Hepatic stellate cell (primary cell): ENCODE data around the gene PDGFRB.
"Not testable (repeated sequence)": the region's sequence is repeated elsewhere in the genome, so short reads cannot be mapped to it uniquely, and the experiment has no call there.

Experiments
- DNase-seq: peaks from one replicate; pipeline ENCODE4 v3.0.0; 2011; ENCODE audit warnings: low spot score

The PDGFRB gene

GRCh38 chr5:150114102-150114641, 41.5 kb downstream of the PDGFRB start:
- DNase-seq, result peak; percentile 9

- peak; percentile 57 for DNase-seq
These were observed 42.4 kb downstream of the PDGFRB start for GRCh38 chr5:150113047-150113744.

DNA sequence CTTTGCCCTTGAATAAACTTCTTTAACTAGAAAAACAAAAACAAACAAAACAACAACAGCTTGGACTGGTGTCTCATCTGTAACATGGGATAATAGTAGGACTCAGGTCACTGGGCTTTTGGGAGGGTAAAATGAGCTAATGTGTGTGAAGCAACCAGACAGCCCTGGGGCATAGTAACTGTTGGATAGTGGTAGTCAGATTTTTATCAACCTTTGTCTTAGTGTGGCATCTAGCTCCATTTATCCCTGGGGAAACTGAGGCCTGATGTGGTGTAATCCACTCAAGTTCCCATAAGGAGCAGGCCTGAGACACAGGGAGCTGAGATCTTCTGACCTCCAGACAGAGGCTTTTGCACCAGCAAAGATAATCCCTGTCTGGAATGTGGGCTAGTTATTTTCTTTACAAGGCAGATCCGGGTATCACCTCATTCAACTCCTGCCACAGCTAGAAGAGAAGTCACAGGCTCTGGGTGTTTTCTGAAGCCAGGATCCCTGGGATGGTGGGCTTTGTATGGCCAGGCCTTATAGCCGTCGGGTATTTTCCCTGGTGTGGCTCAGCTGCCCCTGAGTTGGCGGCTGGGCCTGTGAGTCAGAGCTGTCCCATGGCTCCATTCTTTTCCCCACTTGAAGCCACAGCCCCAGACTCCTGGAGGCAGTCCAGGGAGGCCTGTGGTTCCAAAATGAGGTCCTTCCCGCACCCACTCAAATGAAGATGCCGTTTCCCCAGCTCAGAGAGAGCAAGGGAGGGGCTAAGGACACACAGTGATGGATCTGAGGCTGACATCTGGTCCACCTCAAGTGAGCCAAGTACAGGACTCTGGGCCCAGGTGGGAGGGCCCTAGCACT, 43.2 kb downstream of the PDGFRB start:
- peak; percentile 94 for DNase-seq

DNA sequence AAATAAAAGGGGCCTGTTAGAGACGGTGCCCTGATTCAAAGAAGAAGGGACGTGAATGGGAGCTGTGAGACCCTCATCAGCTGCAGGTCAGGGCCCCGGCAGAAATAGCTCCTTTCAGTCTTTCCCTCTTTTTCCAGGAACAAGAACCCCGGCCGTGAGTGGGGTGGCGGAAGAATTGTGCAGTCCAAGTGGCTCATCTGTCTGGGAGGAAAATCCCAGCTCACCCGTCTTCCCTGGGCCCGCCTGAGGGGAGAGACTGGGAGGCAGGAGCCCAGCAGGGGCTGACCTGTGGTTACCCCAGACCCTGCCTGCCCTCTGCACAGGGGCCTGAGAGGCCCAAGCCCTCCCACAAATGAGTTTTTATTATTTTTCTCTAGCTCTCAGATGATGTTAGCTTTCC, 44.5 kb downstream of the PDGFRB start:
- DNase-seq, result no peak

DNA sequence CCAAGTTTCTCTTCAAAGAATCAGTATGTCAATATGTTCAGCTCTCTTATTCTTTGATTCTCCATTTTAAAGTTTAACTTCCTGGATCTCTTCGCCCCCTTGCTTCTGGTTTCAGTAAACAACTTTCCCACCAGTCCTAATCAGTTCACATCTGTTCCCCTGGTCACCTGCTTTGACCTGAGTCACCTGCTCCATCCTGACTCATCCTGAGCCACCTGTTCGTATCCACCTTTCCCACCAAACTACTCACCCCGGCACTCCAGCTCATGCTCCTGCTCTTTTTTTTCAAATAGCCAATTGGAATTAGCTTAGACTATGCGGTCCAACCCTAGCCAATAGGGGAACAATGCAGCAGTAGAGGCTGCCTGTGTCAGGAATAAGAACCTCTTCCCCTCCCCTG, 45.7 kb downstream of the PDGFRB start:
- no peak for DNase-seq

- DNase-seq, result no peak
These were observed 46.7 kb downstream of the PDGFRB start for GRCh38 chr5:150108711-150109514.

GRCh38 chr5:150107909-150108447, 47.7 kb downstream of the PDGFRB start:
- DNase-seq, result no peak

- no peak for DNase-seq
These were observed 48.8 kb downstream of the PDGFRB start for GRCh38 chr5:150106674-150107426.

DNA sequence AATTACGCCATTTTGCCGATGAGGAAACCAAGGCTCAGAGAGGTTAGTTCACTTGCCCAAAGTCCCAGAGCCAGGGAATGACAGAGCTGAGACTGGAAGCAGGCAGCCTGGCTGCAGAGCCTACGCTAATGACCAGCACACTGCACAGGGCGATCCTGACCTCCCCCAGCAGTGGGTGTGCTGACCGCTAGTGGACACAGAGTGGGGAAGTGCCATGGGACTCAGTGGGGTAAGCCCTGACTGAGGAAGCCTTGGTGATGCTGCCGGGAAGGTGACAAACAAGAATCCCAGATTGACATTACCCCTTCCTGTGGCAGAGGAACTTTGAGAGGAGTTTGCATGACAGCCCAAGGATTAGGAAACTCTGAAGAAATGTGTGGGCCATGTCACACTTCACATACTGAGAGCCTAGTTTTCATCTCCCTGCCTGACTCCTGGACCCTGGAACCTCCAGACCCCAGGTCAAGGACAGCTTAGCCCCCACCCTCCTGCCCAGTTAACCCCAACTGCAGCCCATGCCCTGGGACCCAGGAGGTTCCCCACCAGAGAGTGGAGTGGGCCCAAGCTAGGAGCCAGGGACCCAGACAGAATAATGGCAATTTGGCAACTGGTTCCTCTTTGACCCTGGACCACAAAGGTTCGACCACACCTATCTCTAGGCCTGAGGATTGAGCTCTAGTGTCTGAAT, 49.6 kb downstream of the PDGFRB start:
- DNase-seq, result no peak

- no peak for DNase-seq
These were observed 51.1 kb downstream of the PDGFRB start for GRCh38 chr5:150104550-150104870.

GRCh38 chr5:150103678-150104549, 51.7 kb downstream of the PDGFRB start:
- no peak for DNase-seq

DNA sequence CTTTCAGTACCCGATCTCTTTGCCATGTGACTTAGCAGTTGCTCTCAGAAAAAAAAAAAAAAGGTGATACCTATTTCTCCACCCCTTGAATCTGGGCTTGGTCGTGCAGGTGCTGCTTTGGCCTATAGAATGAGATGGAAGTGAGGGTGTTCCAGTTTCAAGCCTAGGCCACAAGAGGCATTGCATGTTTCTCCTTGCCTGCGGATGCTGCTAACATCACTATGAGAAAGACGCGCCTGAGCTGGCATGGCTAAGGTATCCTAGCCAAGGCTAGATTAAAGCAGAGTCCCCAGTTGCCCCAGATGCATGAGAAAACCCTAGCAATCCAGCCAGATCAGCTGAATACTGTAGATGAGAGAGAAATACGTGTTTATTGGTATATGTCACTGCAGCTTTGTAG, 54.6 kb downstream of the PDGFRB start:
- no peak for DNase-seq

GRCh38 chr5:150097152-150097551, 58.5 kb downstream of the PDGFRB start:
- no peak for DNase-seq

DNA sequence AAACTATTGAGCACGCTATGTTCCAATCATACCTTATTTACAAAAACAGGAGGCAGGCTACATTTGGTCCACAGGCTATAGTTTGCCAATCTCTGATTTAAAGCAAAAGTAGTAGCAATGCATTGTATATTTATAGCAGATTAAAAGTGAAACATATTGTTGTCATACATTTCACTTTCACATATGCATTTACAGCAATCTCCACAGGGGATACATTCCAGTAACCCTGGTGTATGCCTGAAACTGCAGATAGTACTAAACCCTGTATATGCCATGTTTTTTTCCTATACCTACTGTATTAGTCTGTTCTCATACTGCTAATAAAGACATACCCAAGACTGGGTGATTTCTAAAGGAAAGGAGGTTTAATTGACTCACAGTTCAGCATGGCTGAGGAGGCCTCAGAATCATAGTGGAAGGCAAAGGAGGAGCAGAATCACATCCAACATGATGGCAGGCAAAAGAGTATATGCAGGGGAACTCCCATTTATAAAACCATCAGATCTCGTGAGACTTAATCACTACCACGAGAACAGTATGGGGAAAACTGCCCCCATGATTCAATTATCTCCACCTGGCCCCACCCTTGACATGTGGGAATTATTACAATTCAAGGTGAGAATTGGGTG, 63.4 kb downstream of the PDGFRB start:
- DNase-seq, result no peak

- no peak for DNase-seq
These were observed 69.5 kb downstream of the PDGFRB start, which contains the start of gene CSF1R for GRCh38 chr5:150085950-150086715. CSF1R (minus strand) TSS chr5:150086554; CDS start chr5:150086427, 127 bp downstream.

DNA sequence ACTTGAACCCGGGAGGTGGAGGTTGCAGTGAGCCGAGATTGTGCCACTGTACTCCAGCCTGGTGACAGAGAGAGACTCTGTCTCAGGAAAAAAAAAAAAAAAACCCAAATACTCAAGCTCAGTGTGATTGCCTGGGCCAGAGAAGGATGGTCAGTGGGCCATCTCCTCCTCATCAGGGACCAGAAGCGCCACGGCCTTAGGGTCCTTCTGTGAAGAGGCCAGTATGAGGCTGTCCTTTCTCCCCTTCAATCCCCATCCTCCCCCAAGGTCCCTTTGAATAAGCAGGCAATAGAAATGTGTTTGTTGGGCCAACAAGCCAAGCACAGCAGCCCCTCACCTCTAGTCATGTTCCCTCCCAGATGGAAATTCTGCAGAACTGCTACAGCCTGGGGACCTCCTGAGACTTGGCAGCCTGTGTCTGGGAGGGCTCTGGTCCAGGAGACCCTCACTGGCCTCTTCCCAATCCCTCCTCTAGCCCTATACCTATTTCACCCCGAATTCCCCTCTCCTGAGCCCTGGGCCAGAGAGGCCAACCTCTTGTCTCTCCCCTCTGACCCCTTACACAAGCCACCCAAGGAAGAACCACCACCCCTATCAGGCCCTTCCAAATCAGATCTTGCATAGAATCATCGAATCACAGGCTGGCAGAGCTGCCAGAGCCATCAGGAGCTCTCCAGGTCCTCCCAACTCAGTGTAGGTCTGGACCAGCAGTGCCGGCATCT, 70.3 kb downstream of the PDGFRB start:
- no peak for DNase-seq

GRCh38 chr5:150084754-150085153, 70.9 kb downstream of the PDGFRB start:
- DNase-seq, result not testable (repeated sequence)

DNA sequence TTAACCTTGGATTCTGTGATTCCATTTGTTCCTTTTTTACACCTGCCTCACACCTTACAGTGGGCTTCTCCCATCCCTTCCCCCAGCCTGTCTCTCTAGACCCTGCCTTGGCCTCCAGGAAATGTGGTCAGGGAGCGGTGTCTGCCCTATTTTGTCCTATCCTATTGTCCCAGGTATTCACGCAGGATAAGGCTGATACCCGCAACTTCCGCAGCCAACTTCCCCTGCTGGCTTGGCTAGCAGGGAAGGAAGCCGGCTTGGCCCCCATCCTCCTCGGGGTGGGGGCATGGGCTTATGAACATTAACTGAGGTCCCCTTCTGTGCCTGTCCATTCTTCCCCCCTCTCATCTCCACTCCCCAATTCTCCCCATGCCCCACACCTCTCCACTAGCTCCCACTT, 72.8 kb downstream of the PDGFRB start:
- DNase-seq, result no peak
